Activated B cell treated with CpG ODN at 0.5 μM for 24 hours (primary cell): ENCODE data around the gene ZNF679. TPM values are rescaled to one million over a fixed set of nuclear protein-coding genes. Genes with fewer than 3 reads are reported as not detected.
"Not testable (repeated sequence)": the region's sequence is repeated elsewhere in the genome, so short reads cannot be mapped to it uniquely, and the experiment has no call there.

Source experiments
- ATAC-seq: fragments of 200-7000 bp; cut with Tn5 transposase; one replicate; pipeline ENCODE4 v1.10.0; 2021; ENCODE audit warnings: low read depth, mild to moderate bottlenecking, moderate library complexity
- CTCF ChIA-PET: fragments of 350-600 bp; sonication (Branson Sonifier 250); formaldehyde crosslinking; loops from one replicate; lab custom pipeline; 2021; ENCODE audit warnings: antibody characterized with exemption; lab: Charles Lee
- POLR2A ChIA-PET: fragments of 350-600 bp; sonication (Branson Sonifier 250); formaldehyde crosslinking; loops from one replicate; lab custom pipeline; 2021; ENCODE audit warnings: antibody characterized with exemption; lab: Charles Lee
- DNase-seq: peaks from one replicate; pipeline ENCODE4 v3.0.0; 2022
- H3K27ac Mint-ChIP-seq: one replicate; pipeline ENCODE4 v1.8.0; 2020; ENCODE audit warnings: mixed read lengths
- H3K27me3 Mint-ChIP-seq: one replicate; pipeline ENCODE4 v1.8.0; 2021; ENCODE audit warnings: mixed read lengths
- H3K36me3 Mint-ChIP-seq: one replicate; pipeline ENCODE4 v1.8.0; 2021; ENCODE audit warnings: low read depth, mixed read lengths
- H3K4me1 Mint-ChIP-seq: one replicate; pipeline ENCODE4 v1.8.0; 2021; ENCODE audit warnings: mixed read lengths
- H3K4me3 Mint-ChIP-seq: one replicate; pipeline ENCODE4 v1.8.0; 2020; ENCODE audit warnings: mild to moderate bottlenecking, mixed read lengths
- H3K9me3 Mint-ChIP-seq: one replicate; pipeline ENCODE4 v1.8.0; 2020; ENCODE audit warnings: mixed read lengths
- intact Hi-C: fragments of 100-400 bp; cut with micrococcal nuclease; formaldehyde crosslinking; loops from one replicate; pipeline ENCODE4 v1.15.1; 2024
- total RNA-seq: library from RNA; stranded (reverse); gene quantifications from 2 replicates; pipeline ENCODE4 v1.2.3, GENCODE V29; 2022
- TF ChIP-seq, protein P1 (sequence below): fragments of 200-600 bp; IDR thresholded peaks from one replicate; pipeline ENCODE4 v1.8.0; 2022; ENCODE audit warnings: antibody characterized with exemption, mild to moderate bottlenecking

The ZNF679 gene
- total RNA-seq, 1 donor from 2014 or later = not detected

GRCh38 chr7:64206903-64207302 lies 21.4 kb upstream of the ZNF679 start, which contains the start of gene ZNF735:
Gene ZNF735, plus strand, starts transcription at chr7:64207203. Its CDS starts 0 bp downstream, at chr7:64207203.
- ATAC-seq (no peak), DNase-seq (no peak)
- ChIA-PET CTCF (no interaction called here), POLR2A (no interaction called here)
- TF ChIP-seq, protein P1, sequence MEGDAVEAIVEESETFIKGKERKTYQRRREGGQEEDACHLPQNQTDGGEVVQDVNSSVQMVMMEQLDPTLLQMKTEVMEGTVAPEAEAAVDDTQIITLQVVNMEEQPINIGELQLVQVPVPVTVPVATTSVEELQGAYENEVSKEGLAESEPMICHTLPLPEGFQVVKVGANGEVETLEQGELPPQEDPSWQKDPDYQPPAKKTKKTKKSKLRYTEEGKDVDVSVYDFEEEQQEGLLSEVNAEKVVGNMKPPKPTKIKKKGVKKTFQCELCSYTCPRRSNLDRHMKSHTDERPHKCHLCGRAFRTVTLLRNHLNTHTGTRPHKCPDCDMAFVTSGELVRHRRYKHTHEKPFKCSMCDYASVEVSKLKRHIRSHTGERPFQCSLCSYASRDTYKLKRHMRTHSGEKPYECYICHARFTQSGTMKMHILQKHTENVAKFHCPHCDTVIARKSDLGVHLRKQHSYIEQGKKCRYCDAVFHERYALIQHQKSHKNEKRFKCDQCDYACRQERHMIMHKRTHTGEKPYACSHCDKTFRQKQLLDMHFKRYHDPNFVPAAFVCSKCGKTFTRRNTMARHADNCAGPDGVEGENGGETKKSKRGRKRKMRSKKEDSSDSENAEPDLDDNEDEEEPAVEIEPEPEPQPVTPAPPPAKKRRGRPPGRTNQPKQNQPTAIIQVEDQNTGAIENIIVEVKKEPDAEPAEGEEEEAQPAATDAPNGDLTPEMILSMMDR = no peak
- Mint-ChIP-seq H3K9me3 (peaks cover 22% of the 10 kb centered on the region), H3K27me3 (no peaks in the 10 kb centered on the region), H3K36me3 (no peaks in the 10 kb centered on the region), H3K4me3 (no peak within 1 kb of the TSS), H3K4me1 (no peaks in the 10 kb centered on the region), H3K27ac (no peak within 1 kb of the TSS)
- intact Hi-C loops = no loop called here

- H3K27me3 Mint-ChIP-seq, DNase-seq, POLR2A ChIA-PET, H3K27ac Mint-ChIP-seq, intact Hi-C loops, H3K4me1 Mint-ChIP-seq, H3K36me3 Mint-ChIP-seq, ATAC-seq, H3K4me3 Mint-ChIP-seq, CTCF ChIA-PET: not testable (repeated sequence)
- peaks cover 49% of the 10 kb centered on the region for H3K9me3 Mint-ChIP-seq
Observed at GRCh38 chr7:64219710-64220298, 8.5 kb upstream of the ZNF679 start.

DNA sequence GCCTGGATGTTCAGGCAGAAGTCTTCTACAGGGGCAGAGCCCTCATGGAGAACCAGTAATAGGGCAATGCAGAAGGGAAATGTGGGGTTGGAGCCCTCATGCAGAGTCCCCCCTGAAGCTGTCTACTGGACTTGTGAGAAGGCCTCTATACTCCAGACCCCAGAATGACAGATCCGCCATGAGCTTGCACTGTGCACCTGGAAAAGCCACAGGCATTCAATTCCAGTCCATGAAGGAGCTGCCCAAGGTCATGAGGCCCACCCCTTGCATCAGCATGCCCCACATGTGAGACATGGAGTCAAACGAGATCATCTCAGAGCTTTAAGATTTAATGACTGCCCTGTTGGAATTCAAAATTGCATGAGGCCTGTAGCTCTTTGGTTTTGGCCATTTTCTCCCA lies 4.9 kb upstream of the ZNF679 start:
- no peak overlapping the region for H3K27ac Mint-ChIP-seq
- intact Hi-C loops = no loop called here
- H3K4me1 Mint-ChIP-seq = no peaks in the 10 kb centered on the region
- no peaks in the 10 kb centered on the region for H3K36me3 Mint-ChIP-seq
- no peak for ATAC-seq
- ChIA-PET CTCF (no interaction called here), POLR2A (no interaction called here)
- no peaks in the 10 kb centered on the region for H3K27me3 Mint-ChIP-seq
- no peak overlapping the region for H3K4me3 Mint-ChIP-seq
- DNase-seq = no peak
- H3K9me3 Mint-ChIP-seq = peaks cover 43% of the 10 kb centered on the region
- TF ChIP-seq, protein P1 = no peak

- H3K4me3 Mint-ChIP-seq = no peak overlapping the region
- H3K4me1 Mint-ChIP-seq = no peaks in the 10 kb centered on the region
- TF ChIP-seq, protein P1 = no peak
- peaks cover 3% of the 10 kb centered on the region for H3K36me3 Mint-ChIP-seq
- no peak overlapping the region for H3K27ac Mint-ChIP-seq
- CTCF ChIA-PET = no interaction called here
- H3K9me3 Mint-ChIP-seq = peaks cover 36% of the 10 kb centered on the region
- intact Hi-C loops = no loop called here
- ATAC-seq = no peak
- no peak for DNase-seq
- H3K27me3 Mint-ChIP-seq = no peaks in the 10 kb centered on the region
- POLR2A ChIA-PET = no interaction called here
Observed at GRCh38 chr7:64266341-64266919, 38.2 kb downstream of the ZNF679 start.

DNA sequence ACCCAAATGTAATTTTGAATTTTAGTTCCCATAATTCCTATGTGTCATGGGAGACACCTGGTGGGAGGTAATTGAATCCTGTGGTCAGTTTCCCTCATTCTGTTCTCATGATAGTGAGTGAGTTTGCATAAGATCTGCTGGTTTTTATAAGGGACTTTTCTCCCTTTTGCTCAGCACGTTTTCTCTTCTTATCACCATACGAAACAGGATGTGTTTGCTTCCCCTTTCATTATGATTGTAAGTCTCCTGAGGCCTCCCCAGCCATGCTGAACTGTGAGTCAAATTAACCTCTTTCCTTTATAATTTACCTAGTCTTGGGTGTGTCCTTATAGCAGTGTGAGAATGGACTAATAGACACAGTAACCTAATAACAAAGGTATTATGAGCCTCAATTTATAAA lies 49.4 kb downstream of the ZNF679 start:
- Mint-ChIP-seq H3K27ac (peak overlapping the region; percentile 2), H3K27me3 (no peaks in the 10 kb centered on the region), H3K4me1 (peaks cover 8% of the 10 kb centered on the region), H3K9me3 (peaks cover 18% of the 10 kb centered on the region), H3K4me3 (no peak overlapping the region), H3K36me3 (no peaks in the 10 kb centered on the region)
- ATAC-seq (peak; percentile 64), DNase-seq (no peak)
- ChIA-PET POLR2A (no interaction called here), CTCF (no interaction called here)
- intact Hi-C loops = loop anchor here (2.0 kb wide), 1 partner anchor 27 kb away; no protein-coding TSS in a partner anchor
- TF ChIP-seq, protein P1 = no peak
